ENCODE results near the gene KPNB1.
A peak's percentile ranks its signal among the peaks of the same experiment; 100 is the strongest.

The KPNB1 gene

GRCh38 chr17:47636273-47637030, 13.3 kb upstream of the KPNB1 start:
- DNase-seq (ENCODE audit: low read depth), result no peak

DNA sequence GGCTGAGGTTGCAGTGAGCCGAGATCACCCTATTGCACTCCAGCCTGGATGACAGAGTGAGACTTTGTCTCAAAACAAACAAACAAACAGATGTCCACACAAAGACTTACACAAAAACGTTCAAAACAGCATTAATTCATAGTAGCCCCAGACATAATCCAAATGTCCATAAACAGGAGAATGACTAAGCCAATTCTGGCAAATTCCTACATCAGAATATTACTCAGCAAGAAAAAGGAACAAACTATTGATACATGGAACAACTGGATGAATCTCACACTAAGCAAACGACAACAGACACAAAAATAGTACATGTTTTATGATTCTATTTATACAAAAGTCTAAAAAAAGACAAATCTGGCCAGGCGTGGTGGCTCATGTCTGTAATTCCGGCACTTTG, 10.8 kb upstream of the KPNB1 start:
- no peak for DNase-seq (ENCODE audit: low read depth)

- no peak for DNase-seq (ENCODE audit: low read depth)
Observed at GRCh38 chr17:47640076-47640475, 9.6 kb upstream of the KPNB1 start.

DNA sequence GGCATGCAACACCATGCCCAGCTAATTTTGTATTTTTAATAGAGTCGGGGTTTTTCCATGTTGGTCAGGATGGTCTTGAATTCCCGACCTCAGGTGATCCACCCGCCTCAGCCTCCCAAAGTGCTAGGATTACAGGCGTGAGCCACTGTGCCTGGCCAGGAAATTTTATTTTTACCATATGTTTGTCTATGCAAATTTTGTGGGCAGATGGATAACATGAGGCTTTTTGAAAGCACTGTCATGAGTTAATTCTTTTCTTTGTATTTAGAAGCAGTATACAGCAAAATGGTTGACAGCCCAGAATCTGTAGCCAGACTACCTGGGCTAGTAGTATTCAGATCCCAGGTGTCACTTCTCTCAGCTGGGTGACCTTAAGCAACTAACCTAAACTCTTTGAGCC, 8.5 kb upstream of the KPNB1 start:
- no peak for DNase-seq (ENCODE audit: low read depth)

DNA sequence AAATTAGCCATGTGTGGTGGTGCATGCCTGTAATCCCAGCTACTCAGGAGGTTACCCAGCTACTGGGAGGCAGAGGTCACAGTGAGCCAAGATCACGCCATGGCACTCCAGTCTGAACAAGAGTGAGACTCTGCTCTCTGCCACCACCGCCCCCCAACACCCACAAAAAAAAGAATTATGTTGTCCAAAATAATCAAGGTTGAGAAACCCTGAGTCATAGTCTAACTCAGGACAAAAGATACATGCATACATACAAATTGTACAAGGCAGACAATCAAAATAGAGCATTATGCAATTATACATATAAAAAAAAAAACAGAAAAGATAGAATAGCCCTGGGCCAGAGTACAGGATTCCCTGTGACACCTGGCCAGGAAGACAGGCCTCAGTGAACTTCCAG, 6.6 kb upstream of the KPNB1 start:
- no peak for DNase-seq (ENCODE audit: low read depth)

- no peak for DNase-seq (ENCODE audit: low read depth)
Observed at GRCh38 chr17:47644324-47644723, 5.4 kb upstream of the KPNB1 start.

DNA sequence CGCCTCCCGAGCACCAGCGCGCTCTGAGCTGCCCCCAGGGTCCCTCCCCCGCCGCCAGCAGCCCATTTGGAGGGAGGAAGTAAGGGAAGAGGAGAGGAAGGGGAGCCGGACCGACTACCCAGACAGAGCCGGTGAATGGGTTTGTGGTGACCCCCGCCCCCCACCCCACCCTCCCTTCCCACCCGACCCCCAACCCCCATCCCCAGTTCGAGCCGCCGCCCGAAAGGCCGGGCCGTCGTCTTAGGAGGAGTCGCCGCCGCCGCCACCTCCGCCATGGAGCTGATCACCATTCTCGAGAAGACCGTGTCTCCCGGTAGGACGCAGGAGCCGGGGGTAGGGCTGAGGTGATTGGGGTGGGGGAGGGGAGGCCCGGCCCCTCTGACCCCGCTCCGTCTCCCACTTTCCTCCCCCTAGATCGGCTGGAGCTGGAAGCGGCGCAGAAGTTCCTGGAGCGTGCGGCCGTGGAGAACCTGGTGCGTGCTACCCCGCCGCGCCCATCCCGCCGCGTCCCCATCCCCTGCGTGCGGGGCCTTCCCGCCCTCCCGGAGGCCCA, 329 bp downstream of the KPNB1 start:
- no peak for DNase-seq (ENCODE audit: low read depth)

DNA sequence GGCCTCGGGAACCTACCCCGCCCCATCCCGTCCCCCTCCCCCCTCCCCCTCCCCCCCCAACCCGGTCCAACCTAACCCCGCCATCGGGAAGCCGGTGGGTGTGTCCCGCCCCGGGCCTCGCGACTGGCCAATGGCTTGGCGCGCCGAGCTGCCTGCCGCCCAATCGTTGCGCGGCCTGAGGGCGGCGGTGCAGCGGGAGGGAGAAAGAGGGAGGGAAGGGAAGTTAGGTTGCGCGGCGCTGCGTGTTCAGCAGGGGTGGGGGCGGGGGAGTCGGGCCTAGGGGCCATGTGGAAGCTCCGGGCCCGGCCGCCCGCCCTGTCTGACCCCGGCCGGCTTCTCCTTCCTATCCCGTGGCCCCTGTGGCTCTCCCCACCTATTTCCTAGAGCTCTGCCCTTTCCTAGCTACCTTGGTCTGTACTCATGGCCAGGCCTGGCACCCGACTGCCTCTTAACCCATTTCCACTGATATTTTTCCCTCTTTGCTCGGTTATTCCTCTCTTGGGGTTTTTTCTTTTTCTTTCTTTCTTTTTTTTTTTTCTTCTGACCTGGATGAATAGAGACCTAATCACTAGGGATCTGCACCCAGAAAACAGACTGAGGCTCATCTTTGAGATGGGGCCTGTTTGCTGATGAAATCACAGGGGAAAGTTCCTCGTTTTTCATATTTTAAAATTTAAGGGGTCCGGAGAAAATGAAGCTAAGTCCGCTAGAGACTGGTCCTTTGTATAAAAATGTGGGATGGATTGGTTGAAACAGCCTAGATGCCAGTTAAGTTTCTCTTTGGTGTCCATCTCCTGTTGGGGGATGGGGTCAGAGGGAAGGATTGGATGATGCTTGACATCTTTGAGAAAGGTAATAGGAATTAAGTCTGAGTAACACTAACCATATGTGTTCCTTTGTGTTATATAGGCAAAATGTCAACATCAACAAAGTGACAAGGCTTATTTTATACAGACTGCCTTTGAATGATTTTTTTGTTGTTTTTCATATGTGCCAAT, 1.1 kb downstream of the KPNB1 start:
- DNase-seq (ENCODE audit: low read depth), result peak; percentile 91

- DNase-seq (ENCODE audit: low read depth), result no peak
Observed at GRCh38 chr17:47651704-47652103, 2.0 kb downstream of the KPNB1 start.

GRCh38 chr17:47652570-47652969, 2.9 kb downstream of the KPNB1 start:
- no peak for DNase-seq (ENCODE audit: low read depth)

DNA sequence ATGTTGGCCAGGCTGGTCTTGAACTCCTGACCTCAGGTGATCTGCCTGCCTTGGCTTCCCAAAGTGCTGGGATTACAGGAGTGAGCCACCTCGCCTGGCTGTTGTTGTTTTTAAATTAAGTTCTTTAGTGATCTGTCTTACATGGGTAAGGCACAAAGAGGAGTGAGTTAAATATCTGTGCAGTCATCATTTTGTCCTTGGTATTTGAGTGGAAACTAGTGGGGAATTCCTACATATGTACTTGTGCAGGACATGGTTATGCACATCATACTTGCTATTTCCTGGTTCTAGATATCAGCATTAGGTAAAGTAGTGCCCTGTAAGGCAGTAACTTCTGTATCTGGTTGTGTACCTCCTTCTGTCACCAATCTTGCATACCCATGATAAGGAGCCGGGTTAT, 3.7 kb downstream of the KPNB1 start:
- DNase-seq (ENCODE audit: low read depth), result no peak

DNA sequence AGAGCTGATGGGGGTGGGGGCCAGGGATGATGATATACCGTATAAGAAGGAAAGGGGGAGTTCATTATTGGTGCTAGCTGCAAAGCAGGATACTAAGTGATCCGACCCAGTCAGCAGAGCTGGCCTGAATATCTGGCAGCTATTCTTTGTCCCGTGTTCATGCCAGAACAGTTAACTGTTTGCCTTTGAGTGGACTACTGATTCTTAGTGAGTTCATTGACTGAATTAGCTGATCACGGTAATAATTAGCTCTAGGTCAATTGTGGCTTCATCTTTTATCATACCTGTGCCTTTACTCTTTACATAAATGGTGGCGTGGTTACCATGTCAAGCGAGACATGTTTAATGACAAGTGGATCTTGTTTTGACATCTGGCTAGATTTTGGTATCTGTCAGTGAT, 5.3 kb downstream of the KPNB1 start:
- no peak for DNase-seq (ENCODE audit: low read depth)

DNA sequence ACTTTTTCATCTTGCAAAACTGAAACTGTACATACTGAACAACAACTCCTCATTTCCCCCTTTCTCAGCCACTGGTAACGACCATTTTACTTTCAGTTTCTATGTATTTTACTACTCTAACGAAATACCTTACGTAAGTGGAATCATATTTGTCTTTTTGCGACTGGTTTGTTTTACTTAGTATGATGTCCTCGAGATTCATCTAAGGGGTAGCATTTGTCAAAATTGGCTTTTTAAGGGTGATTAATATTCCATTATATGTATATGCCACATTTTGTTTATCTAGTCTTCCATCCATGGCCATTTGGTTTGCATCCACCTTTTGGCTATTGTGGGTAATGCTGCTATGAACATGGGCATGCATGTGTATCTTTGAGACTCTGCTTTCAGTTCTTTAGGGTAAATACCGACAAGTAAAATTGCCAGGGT, 10.4 kb downstream of the KPNB1 start:
- no peak for DNase-seq (ENCODE audit: low read depth)

DNA sequence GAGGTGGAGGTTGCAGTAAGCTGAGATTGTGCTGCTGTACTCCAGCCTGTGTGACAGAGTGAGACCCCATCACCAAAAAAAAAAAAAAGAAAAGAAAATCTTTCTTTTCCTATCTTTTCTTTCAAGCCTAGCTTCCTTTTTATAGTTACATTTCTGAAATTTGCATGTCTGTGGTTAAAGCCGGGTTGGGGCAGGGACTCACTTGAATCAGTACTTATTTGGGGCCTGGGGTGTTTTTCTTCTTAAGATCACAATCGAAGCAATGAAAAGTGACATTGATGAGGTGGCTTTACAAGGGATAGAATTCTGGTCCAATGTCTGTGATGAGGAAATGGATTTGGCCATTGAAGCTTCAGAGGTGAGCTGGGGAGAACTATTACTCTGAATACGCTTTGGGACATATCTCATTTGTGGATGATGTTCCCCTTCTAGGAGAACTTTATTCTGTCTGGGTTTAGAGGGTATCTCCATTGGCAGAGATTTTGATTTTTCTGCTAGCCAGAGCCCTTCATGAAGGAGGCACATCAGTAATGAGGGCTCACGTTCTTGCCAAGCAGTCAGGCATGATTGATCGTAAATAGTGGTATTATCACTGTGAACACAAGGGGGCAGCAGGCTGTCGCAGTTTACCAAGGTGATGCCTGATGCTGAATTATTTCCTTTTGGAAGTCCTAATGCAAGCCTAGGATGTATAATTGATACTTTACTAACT, 14.3 kb downstream of the KPNB1 start:
- DNase-seq (ENCODE audit: low read depth), result peak; percentile 24

DNA sequence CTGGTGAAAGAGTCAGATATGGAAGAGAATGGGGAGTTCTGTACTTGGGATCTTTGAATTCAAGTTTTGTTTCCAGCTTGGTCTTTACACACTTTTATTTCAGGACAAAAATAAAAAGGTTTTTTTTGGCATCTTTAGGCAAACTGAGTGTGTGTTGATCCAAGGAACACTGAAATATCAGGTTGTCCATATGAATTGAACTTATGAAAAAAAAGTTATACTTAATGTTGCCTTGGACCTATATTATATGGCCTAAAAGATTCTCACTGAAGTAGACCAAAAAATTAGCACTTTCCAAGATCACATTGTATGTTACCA, 14.9 kb downstream of the KPNB1 start:
- no peak for DNase-seq (ENCODE audit: low read depth)

DNA sequence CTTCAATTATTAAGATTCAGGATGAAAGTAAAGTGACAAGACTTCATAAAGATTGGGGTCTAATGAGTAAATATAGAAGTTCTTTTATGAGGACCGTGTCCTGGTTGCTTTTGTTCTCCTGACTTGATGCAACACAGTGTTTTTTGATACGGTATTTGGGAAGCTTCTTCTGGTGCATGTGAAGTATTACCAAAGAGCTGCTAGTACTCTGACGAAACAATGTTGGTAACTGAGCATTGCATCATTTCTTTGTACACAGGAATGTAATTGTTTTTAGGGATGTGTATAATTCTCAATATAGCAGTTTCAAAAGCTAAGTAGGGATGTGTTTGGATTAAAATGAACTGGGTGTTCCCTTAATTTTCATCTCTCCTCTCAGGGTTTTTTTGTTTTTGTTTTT, 15.9 kb downstream of the KPNB1 start:
- no peak for DNase-seq (ENCODE audit: low read depth)

GRCh38 chr17:47669081-47669480, 19.4 kb downstream of the KPNB1 start:
- no peak for DNase-seq (ENCODE audit: low read depth)

- no peak for DNase-seq (ENCODE audit: low read depth)
Observed at GRCh38 chr17:47670064-47670463, 20.3 kb downstream of the KPNB1 start.

- DNase-seq (ENCODE audit: low read depth), result no peak
Observed at GRCh38 chr17:47674499-47674898, 24.8 kb downstream of the KPNB1 start.

DNA sequence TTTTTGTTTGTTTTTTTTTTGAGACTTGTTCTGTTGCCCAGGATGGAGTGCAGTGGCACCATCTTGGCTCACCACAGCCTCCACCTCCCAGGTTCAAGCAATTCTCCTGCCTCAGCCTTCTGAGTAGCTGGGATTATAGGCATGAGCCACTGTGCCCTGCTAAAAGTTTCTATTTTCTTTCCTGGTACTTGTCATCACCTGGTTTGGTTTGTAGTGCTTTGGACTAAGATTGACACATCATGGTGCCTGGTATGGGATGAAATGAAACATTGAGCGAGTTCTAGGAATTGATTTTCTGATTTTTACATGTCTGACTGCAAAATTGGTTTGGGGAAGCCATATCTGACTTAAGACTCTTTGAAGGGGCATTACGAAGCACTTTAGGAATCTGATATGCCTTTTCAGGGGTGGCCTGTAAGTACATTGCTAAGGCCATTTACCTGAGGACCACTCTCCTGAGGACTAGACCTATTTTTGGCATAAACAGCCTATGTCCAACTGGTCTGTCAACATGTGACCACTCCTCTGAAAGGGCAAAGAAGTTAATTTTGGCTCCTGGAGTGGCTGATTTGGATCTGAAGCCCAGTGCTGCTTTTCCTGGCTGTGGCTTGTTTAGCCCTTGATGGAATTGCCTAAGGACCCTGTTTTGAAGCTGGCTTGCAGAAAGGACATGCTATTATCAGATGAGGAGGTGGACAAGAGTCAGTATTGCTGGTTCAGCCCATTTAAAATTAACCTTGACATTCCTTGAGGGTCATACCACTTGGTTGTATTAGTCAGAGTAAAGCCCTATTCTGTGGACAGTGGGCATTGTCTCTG, 25.9 kb downstream of the KPNB1 start:
- no peak for DNase-seq (ENCODE audit: low read depth)

DNA sequence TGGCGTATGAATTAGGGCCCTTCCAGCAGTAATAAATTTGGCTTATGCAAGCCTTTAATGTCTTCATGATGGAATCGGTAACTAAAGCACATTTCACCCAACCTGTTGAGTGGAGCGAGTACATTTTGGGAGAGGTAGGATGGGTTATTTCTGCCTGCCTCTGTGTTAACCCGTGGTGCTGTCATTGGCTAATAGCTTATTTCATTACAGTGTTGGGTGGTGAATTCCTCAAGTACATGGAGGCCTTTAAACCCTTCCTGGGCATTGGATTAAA, 26.4 kb downstream of the KPNB1 start:
- DNase-seq (ENCODE audit: low read depth), result no peak

Measured in stimulated activated CD8-positive, alpha-beta memory T cell treated with anti-CD3 and anti-CD28 coated beads, Interleukin-12 subunit alpha, Interleukin-12 subunit beta, amount 100 ng/mL, for 4 hours (primary cell).